ENCODE results near the gene GTF3C1.

DNA sequence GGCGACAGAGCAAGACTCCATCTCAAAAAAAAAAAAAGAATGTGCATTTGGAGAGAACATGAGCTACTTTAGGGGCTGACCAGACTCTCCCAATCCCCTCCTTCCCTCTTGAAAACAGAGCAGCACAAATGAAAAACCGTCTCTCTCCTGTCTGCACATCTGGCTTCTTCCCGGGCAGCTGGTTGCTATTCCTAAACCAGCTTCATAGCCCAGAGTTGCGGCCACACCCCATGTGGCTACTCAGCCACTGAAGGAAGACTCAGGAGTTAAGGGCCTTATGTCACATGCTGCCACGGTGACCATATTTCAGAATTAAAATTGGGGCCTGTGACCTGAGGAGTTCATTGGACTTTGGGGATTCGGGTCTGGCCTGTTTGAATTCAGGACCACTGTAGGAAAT lies 48.5 kb upstream of the GTF3C1 start:
- TF ChIP-seq CTCF (IDR thresholded peaks at IDR 0.05; ENCODE audit: low read length) (no peak), EZH2 (optimal IDR thresholded peaks at IDR 0.05; ENCODE audit: low read depth, low read length) (no peak)

Data from MM.1S (cell line).